ENCODE data around the gene IGF1R. TPM values are rescaled to one million over a fixed set of nuclear protein-coding genes. Genes with fewer than 3 reads are reported as not detected.
"Not testable (repeated sequence)": the region's sequence is repeated elsewhere in the genome, so short reads cannot be mapped to it uniquely, and the experiment has no call there.

Gene IGF1R
- total and polyA plus RNA-seq, 3 experiments from 2014 or later = 2.1 to 11.3 (median 10.9) TPM

DNA sequence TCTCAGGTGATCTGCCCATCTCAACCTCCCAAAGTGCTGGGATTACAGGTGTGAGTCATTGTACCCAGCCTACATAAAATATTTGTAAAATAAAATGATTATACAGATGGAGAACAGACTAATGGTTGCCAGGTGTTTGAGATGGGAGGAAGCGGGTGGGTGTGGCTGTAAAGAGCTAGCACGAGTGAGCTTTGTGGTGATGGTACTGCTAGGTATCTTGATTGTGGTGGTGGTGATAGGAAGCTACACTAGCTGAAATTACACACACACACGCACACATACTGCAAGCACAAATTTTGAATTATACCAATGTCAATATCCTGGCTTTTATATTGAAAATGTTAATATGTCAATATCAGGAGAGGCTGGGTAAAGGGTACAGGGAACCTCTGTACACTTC is 353.9 kb downstream of the IGF1R start:
- H3K36me3 ChIP-seq (ENCODE audit: insufficient read depth, low read length) = no peaks in the 10 kb centered on the region
- DNase-seq = no peak
- H3K27ac ChIP-seq (ENCODE audit: low read depth, low read length) = no peak overlapping the region
- H3K4me1 ChIP-seq (ENCODE audit: insufficient read depth, low read length) = no peaks in the 10 kb centered on the region
- ChIA-PET POLR2A (no interaction called here), CTCF (no interaction called here)
- no peaks in the 10 kb centered on the region for H3K9me3 ChIP-seq (ENCODE audit: low read length)
- no peak overlapping the region for H3K4me3 ChIP-seq (ENCODE audit: low read length)
- peaks cover 1 to 7% (median 3%) of the 10 kb centered on the region in 5 donors for H3K9me3 Mint-ChIP-seq
- H3K27ac Mint-ChIP-seq = no peak overlapping the region
- no peaks in the 10 kb centered on the region for H3K27me3 ChIP-seq (ENCODE audit: insufficient read depth, low read length, poor library complexity, severe bottlenecking)
- no peak overlapping the region for H3K4me3 Mint-ChIP-seq
- no peaks in the 10 kb centered on the region for H3K27me3 Mint-ChIP-seq
- H3K4me1 Mint-ChIP-seq = peaks cover 0 to 4% (median 1%) of the 10 kb centered on the region in 3 donors
- peaks cover 0 to 6% (median 0%) of the 10 kb centered on the region in 3 donors for H3K36me3 Mint-ChIP-seq

DNA sequence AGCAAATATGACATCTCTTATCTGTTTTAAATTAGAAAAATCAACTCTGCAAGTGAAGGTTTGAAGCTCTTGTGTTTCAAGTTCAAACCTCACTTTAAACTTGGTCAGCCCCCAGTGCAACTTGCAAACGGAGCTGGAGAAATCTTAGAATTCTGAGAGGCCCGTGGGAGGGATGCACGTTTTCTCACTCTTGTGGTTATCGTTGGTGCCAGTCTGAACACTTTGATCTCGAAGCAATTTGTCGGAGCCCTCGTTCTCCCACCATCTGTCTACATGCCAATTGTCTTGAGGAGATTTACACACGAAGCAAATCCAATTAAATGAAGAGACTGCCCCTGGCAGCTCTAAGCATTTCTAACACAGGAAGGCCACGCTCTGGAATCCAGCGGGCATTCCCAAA is 355.0 kb downstream of the IGF1R start:
- H3K36me3 Mint-ChIP-seq, DNase-seq: not testable (repeated sequence)

DNA sequence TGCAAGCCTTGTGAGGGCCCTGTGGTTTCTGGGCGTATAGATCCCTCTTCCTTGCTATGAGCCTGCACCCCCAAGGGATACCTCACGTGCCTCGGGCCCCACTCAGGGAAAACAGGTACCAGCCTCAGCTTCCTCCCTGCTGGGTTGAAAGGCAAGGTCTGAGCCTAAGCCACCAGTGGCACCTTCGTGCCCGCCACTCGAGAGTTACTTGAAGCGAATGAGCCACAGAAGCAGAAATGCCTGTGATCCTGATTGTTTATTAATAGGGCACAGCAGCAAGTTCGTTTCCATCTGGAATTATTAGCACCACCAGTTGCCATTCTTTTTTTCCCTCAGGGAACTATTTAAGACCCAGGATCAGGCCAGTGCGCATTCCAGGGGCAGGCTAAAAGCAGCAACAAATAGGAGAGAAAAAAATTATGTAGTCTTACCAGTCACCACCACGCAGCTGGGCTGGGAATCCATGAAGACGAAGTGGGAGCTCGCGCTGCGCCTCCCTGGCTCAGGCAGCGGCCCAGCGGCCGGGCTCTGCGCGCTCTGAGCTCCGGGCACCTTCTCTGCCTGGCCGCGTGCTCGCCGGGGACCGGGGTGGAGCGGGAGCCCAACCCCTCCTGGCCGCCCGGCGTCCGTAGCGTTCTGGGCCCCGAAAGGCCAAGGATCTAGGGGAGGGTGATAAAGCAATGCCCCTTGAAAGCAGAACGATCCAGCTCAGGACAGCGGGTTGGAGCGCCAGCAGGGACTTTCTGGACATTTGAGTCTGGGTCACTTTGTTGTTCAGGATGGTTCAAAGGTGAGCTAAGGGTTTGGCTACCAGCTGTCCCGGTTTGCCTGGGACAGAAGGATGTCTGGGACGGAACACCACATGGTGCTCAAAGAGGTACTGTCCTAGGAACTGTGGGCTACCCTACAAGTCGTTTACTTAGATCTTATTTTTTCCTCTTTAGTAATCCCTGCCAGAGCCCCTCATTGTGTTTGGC is 356.9 kb downstream of the IGF1R start:
- H3K27me3 ChIP-seq (ENCODE audit: insufficient read depth, low read length, poor library complexity, severe bottlenecking); H3K4me1 ChIP-seq (ENCODE audit: insufficient read depth, low read length); DNase-seq; POLR2A ChIA-PET; H3K4me3 ChIP-seq (ENCODE audit: low read length); H3K27ac Mint-ChIP-seq; H3K36me3 ChIP-seq (ENCODE audit: insufficient read depth, low read length); CTCF ChIA-PET; H3K36me3 Mint-ChIP-seq; H3K27ac ChIP-seq (ENCODE audit: low read depth, low read length); H3K9me3 ChIP-seq (ENCODE audit: low read length); H3K4me1 Mint-ChIP-seq; H3K27me3 Mint-ChIP-seq; H3K4me3 Mint-ChIP-seq; H3K9me3 Mint-ChIP-seq: not testable (repeated sequence)

More for the DNA sequence above, 355.0 kb downstream of the IGF1R start:
- H3K27me3 Mint-ChIP-seq; H3K36me3 ChIP-seq (ENCODE audit: insufficient read depth, low read length); H3K27ac Mint-ChIP-seq; H3K4me1 ChIP-seq (ENCODE audit: insufficient read depth, low read length); H3K4me3 ChIP-seq (ENCODE audit: low read length); H3K9me3 Mint-ChIP-seq; H3K4me3 Mint-ChIP-seq; H3K4me1 Mint-ChIP-seq; POLR2A ChIA-PET; H3K27ac ChIP-seq (ENCODE audit: low read depth, low read length); CTCF ChIA-PET; H3K27me3 ChIP-seq (ENCODE audit: insufficient read depth, low read length, poor library complexity, severe bottlenecking); H3K9me3 ChIP-seq (ENCODE audit: low read length): not testable (repeated sequence)

DNA sequence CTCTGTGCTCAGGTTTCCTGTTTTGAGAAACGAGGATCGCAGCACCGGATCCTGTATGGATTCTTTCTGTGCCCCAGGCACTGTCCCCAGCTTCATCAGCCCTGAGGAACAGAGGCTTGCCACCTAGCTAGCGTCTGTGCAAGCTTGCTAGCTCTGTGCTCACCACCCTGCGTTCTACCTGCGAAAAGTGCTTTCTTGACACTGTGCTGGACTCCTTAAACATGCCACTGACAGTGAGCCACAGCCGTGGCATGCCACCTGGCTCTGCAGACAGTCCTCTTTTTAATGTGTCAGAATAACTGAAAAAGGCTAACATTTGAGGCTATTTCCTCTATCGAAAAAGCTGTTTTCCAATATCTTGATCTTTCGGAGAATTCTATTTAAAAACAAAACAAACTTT is 357.8 kb downstream of the IGF1R start:
- ChIA-PET POLR2A (no interaction called here), CTCF (no interaction called here)
- Histone ChIP-seq H3K4me3 (ENCODE audit: low read length) (no peak overlapping the region), H3K36me3 (ENCODE audit: insufficient read depth, low read length) (no peaks in the 10 kb centered on the region), H3K4me1 (ENCODE audit: insufficient read depth, low read length) (no peaks in the 10 kb centered on the region), H3K27ac (ENCODE audit: low read depth, low read length) (no peak overlapping the region), H3K27me3 (ENCODE audit: insufficient read depth, low read length, poor library complexity, severe bottlenecking) (no peaks in the 10 kb centered on the region), H3K9me3 (ENCODE audit: low read length) (no peaks in the 10 kb centered on the region)
- Mint-ChIP-seq H3K4me3 (no peak overlapping the region), H3K36me3 (no peaks in the 10 kb centered on the region), H3K27ac (no peak overlapping the region), H3K4me1 (peaks cover 0 to 4% (median 1%) of the 10 kb centered on the region in 3 donors), H3K27me3 (peaks cover 7 to 8% of the 10 kb centered on the region in 2 donors), H3K9me3 (peaks cover 0 to 1% (median 0%) of the 10 kb centered on the region in 5 donors)
- DNase-seq = no peak

DNA sequence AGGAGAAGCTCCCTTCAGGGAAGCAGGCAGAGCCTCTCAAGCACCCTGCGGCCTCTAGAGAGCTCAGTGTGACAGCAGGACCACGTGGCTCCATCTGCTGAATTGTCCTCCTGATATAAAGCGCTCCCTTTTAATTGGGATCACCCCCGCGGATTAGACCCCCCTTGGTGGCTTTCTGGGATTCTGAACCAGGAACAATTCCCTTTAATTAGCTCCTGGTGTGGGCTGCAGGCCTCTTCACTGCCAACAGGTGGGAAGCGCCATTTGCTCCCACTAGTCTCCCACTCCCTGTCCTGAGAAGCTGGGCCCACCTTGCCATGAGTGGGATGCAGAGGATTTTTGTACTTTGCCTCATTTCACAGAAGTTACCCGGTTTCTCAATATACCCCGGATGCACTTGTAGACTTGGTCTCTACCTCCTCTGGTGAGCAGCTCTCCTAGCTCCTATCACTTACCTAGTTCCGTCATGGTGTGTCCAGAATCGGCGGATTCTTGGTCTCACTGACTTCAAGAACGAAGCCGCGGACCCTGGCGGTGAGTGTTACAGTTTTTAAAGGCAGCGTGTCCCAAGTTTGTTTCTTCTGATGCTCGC is 358.7 kb downstream of the IGF1R start:
- Histone ChIP-seq H3K4me1 (ENCODE audit: insufficient read depth, low read length) (no peaks in the 10 kb centered on the region), H3K27me3 (ENCODE audit: insufficient read depth, low read length, poor library complexity, severe bottlenecking) (no peaks in the 10 kb centered on the region), H3K4me3 (ENCODE audit: low read length) (no peak overlapping the region), H3K9me3 (ENCODE audit: low read length) (no peaks in the 10 kb centered on the region), H3K27ac (ENCODE audit: low read depth, low read length) (no peak overlapping the region), H3K36me3 (ENCODE audit: insufficient read depth, low read length) (no peaks in the 10 kb centered on the region)
- POLR2A ChIA-PET = no interaction called here
- Mint-ChIP-seq H3K4me1 (peaks cover 0 to 3% (median 1%) of the 10 kb centered on the region in 3 donors), H3K27me3 (peaks cover 7 to 8% of the 10 kb centered on the region in 2 donors), H3K27ac (no peak overlapping the region), H3K36me3 (no peaks in the 10 kb centered on the region), H3K9me3 (peaks cover 0 to under 1% (median 0%) of the 10 kb centered on the region in 5 donors), H3K4me3 (no peak overlapping the region)
- CTCF ChIA-PET = no interaction called here
- no peak for DNase-seq

DNA sequence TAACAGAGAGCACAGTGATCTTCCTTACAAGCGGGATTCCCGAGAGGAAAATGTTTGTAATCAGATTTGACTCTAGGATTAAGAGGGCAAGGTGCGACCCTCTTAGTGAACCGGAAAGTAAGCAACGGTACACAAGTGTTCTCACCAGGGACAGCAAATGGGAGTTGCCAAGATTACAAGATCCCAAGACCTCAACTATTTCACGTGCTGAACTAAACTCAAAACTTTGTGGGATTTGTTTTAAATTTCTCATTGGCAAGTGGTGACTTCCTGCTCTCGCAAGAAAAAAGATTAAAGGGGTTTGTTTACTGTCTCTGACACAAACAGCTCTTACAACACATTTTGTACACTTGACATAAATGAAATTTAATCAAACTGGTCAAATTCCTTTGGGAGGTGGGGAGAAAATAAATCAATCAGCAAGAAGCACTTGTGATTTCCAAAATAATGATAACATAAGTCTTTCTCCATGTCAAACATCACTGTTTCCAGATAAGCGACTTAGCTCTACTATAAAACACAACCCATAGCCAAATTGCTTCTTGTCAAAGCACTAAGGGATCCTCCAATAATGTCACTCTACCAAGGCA is 361.5 kb downstream of the IGF1R start:
- Mint-ChIP-seq H3K4me3 (no peak overlapping the region), H3K4me1 (peaks cover 0 to 4% (median 0%) of the 10 kb centered on the region in 3 donors), H3K27me3 (peaks cover 7 to 12% of the 10 kb centered on the region in 2 donors), H3K27ac (no peak overlapping the region), H3K9me3 (no peaks in the 10 kb centered on the region), H3K36me3 (peaks cover 0 to 1% (median 0%) of the 10 kb centered on the region in 3 donors)
- ChIA-PET POLR2A (no interaction called here), CTCF (no interaction called here)
- no peak overlapping the region for H3K27ac ChIP-seq (ENCODE audit: low read depth, low read length)
- H3K4me1 ChIP-seq (ENCODE audit: insufficient read depth, low read length) = no peaks in the 10 kb centered on the region
- no peak for DNase-seq
- no peaks in the 10 kb centered on the region for H3K36me3 ChIP-seq (ENCODE audit: insufficient read depth, low read length)
- H3K9me3 ChIP-seq (ENCODE audit: low read length) = no peaks in the 10 kb centered on the region
- H3K27me3 ChIP-seq (ENCODE audit: insufficient read depth, low read length, poor library complexity, severe bottlenecking) = no peaks in the 10 kb centered on the region
- H3K4me3 ChIP-seq (ENCODE audit: low read length) = no peak overlapping the region

DNA sequence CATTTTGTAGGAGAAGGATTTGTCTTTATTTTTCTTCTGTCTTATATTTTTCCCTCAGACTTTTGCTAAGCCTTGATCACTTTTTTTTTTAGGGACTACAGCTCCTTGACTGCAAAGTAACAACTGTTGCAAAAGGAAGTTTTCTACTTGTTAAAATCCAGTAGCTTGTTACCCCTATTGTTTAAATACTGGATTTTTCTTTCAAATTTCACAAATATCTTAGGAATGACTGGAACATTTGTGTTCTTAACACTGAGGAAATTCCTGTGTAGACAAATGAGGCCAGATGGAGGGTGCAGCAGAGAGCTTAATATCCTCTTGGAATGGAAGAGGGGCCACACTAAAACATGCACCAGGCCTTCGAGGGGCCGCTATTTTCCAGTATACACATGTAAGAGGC is 362.4 kb downstream of the IGF1R start:
- no peaks in the 10 kb centered on the region for H3K9me3 ChIP-seq (ENCODE audit: low read length)
- no peaks in the 10 kb centered on the region for H3K27me3 ChIP-seq (ENCODE audit: insufficient read depth, low read length, poor library complexity, severe bottlenecking)
- no peaks in the 10 kb centered on the region for H3K9me3 Mint-ChIP-seq
- H3K4me3 ChIP-seq (ENCODE audit: low read length) = no peak overlapping the region
- no peak for DNase-seq
- H3K27ac Mint-ChIP-seq = no peak overlapping the region
- H3K4me1 ChIP-seq (ENCODE audit: insufficient read depth, low read length) = no peaks in the 10 kb centered on the region
- peaks cover 0 to 5% (median 0%) of the 10 kb centered on the region in 3 donors for H3K4me1 Mint-ChIP-seq
- H3K27me3 Mint-ChIP-seq = peaks cover 7 to 14% of the 10 kb centered on the region in 2 donors
- H3K36me3 Mint-ChIP-seq = peaks cover 0 to 1% (median 0%) of the 10 kb centered on the region in 3 donors
- H3K27ac ChIP-seq (ENCODE audit: low read depth, low read length) = no peak overlapping the region
- no peaks in the 10 kb centered on the region for H3K36me3 ChIP-seq (ENCODE audit: insufficient read depth, low read length)
- POLR2A ChIA-PET = no interaction called here
- H3K4me3 Mint-ChIP-seq = no peak overlapping the region
- CTCF ChIA-PET = no interaction called here

All from CD8-positive, alpha-beta memory T cell (primary cell).